CD14-positive monocyte (primary cell): Measurements from ENCODE around the gene DLGAP1. TPM values are rescaled to one million over a fixed set of nuclear protein-coding genes. Genes with fewer than 3 reads are reported as not detected.

ENCODE experiments used
- DNase-seq, 3 donors: peaks; one replicate each; pipeline ENCODE4 v3.0.0-alpha.2; 2011 to 2022
- H2AFZ ChIP-seq: 2 replicates; pipeline ENCODE4 v1.6.0; 2012; ENCODE audit warnings: mild to moderate bottlenecking, low read depth, low read length, inconsistent platforms; ENCODE audit not compliant: insufficient read depth, poor library complexity, severe bottlenecking
- H3K27ac ChIP-seq, 2 donors: 1 replicate in 1 of 2; 2 replicates in 1 of 2; pipeline ENCODE4 v1.5.1; 2012 to 2013; ENCODE audit warnings: low read length in 2 of 2, control low read depth in 1 of 2, inconsistent platforms in 1 of 2, low read depth in 1 of 2, mild to moderate bottlenecking in 1 of 2
- H3K27me3 ChIP-seq, 2 donors: one replicate each; pipeline versions ENCODE4 v1.6.0 to v1.6.1; 2011 to 2013; ENCODE audit warnings: low read length in 2 of 2; ENCODE audit not compliant: control insufficient read depth in 2 of 2, insufficient read depth in 2 of 2
- H3K36me3 ChIP-seq, 2 donors: replicated peaks in 1 of 2; 1 replicate in 1 of 2; 2 replicates in 1 of 2; pipeline versions ENCODE4 v1.5.1 to v1.6.1; 2012 to 2013; ENCODE audit warnings: low read length in 2 of 2, control low read depth in 1 of 2, inconsistent platforms in 1 of 2, mild to moderate bottlenecking in 1 of 2; ENCODE audit not compliant: insufficient read depth in 2 of 2, control insufficient read depth in 1 of 2
- H3K4me1 ChIP-seq, 2 donors: 1 replicate in 1 of 2; 2 replicates in 1 of 2; pipeline versions ENCODE4 v1.5.1 to v1.6.1; 2012 to 2013; ENCODE audit warnings: low read length in 2 of 2, control low read depth in 1 of 2, inconsistent platforms in 1 of 2, mild to moderate bottlenecking in 1 of 2, moderate library complexity in 1 of 2; ENCODE audit not compliant: insufficient read depth in 2 of 2, control insufficient read depth in 1 of 2
- H3K4me2 ChIP-seq: replicated peaks from 2 replicates; pipeline ENCODE3; 2012; ENCODE audit warnings: low read length, moderate library complexity, mild to moderate bottlenecking; ENCODE audit not compliant: poor library complexity, severe bottlenecking; ENCODE audit errors: extremely low read depth
- H3K4me3 ChIP-seq, 3 experiments: fragments of 200-600 bp in 1 of 3; sonication (generic) in 1 of 3; replicated peaks in 1 of 3; 1 replicate in 2 of 3; 2 replicates in 1 of 3; pipeline ENCODE4 v1.5.1; 2011 to 2013; ENCODE audit warnings: low read length in 3 of 3, mild to moderate bottlenecking in 3 of 3, control low read depth in 2 of 3, low read depth in 2 of 3, inconsistent platforms in 1 of 3, moderate library complexity in 1 of 3
- H3K79me2 ChIP-seq: 2 replicates; pipeline ENCODE4 v1.6.0; 2012; ENCODE audit warnings: mild to moderate bottlenecking, control low read depth, inconsistent platforms, low read length, moderate library complexity; ENCODE audit not compliant: insufficient read depth
- H3K9ac ChIP-seq: 2 replicates; pipeline ENCODE4 v1.6.0; 2017; ENCODE audit warnings: low read length, mild to moderate bottlenecking; ENCODE audit not compliant: insufficient read depth, poor library complexity, severe bottlenecking
- H3K9me3 ChIP-seq, 2 donors: replicated peaks in 1 of 2; 1 replicate in 1 of 2; 2 replicates in 1 of 2; pipeline versions ENCODE4 v1.5.1 to v1.6.1; 2012 to 2013; ENCODE audit warnings: low read length in 2 of 2, control low read depth in 1 of 2; ENCODE audit not compliant: control insufficient read depth in 1 of 2, insufficient read depth in 1 of 2
- H4K20me1 ChIP-seq: 2 replicates; pipeline ENCODE4 v1.6.0; 2012; ENCODE audit warnings: mild to moderate bottlenecking, low read length, control low read depth, moderate library complexity; ENCODE audit not compliant: insufficient read depth
- H3K27ac Mint-ChIP-seq, 7 donors: one replicate each; pipeline ENCODE4 v1.8.0; 2020; ENCODE audit warnings: mild to moderate bottlenecking in 7 of 7, mixed read lengths in 7 of 7, moderate library complexity in 6 of 7, inconsistent platforms in 2 of 7
- H3K27me3 Mint-ChIP-seq, 3 donors: one replicate each; pipeline ENCODE4 v1.8.0; 2021 to 2022; ENCODE audit warnings: low read depth in 3 of 3, mild to moderate bottlenecking in 3 of 3, mixed read lengths in 3 of 3, moderate library complexity in 3 of 3, inconsistent platforms in 1 of 3
- H3K36me3 Mint-ChIP-seq, 2 donors: one replicate each; pipeline ENCODE4 v1.8.0; 2020; ENCODE audit warnings: mixed read lengths in 2 of 2, inconsistent platforms in 1 of 2, mild to moderate bottlenecking in 1 of 2
- H3K4me1 Mint-ChIP-seq: one replicate; pipeline ENCODE4 v1.8.0; 2020; ENCODE audit warnings: mild to moderate bottlenecking, mixed read lengths
- H3K4me3 Mint-ChIP-seq, 2 donors: one replicate each; pipeline ENCODE4 v1.8.0; 2020; ENCODE audit warnings: mild to moderate bottlenecking in 2 of 2, mixed read lengths in 2 of 2, moderate library complexity in 1 of 2
- H3K9me3 Mint-ChIP-seq, 7 donors: one replicate each; pipeline ENCODE4 v1.8.0; 2020 to 2022; ENCODE audit warnings: mixed read lengths in 7 of 7, mild to moderate bottlenecking in 6 of 7, moderate library complexity in 6 of 7, inconsistent platforms in 2 of 7
- CTCF ChIP-seq: fragments of 200-600 bp; IDR thresholded peaks from one replicate; pipeline ENCODE4 v1.8.0; 2022; ENCODE audit warnings: antibody characterized with exemption, mild to moderate bottlenecking
- WGBS: methylation state at CpG from one replicate; pipeline ENCODE4 v1.1.5; 2013; ENCODE audit warnings: missing lambda C conversion rate; ENCODE audit not compliant: insufficient coverage; 5-methylcytosine and 5-hydroxymethylcytosine counted together
- intact Hi-C, 2 donors: fragments of 100-400 bp; cut with micrococcal nuclease; formaldehyde crosslinking; loops; one replicate each; pipeline versions ENCODE4 v1.15.0 to v1.15.1; 2023
- polyA plus RNA-seq, 3 donors: library from polyadenylated mRNA; depleted of rRNA in 1 of 3; unstranded in 2 of 3; stranded (reverse) in 1 of 3; fragments of 300-500 nt in 2 of 3; fragments of >200 nt in 1 of 3; fragmentation: Illumina TruSeq in 2 of 3; gene quantifications; 1 replicate in 2 of 3; 2 replicates in 1 of 3; pipeline ENCODE4 v1.2.3, GENCODE V29; 2012 to 2021

The DLGAP1 gene
- polyA plus RNA-seq, 3 donors, result 0.09 to 0.42 TPM; not detected in 1

- no peak overlapping the region for H3K9ac ChIP-seq
- peaks cover 0 to 2% (median 1%) of the 10 kb centered on the region in 3 donors for H3K27me3 Mint-ChIP-seq
- H3K4me3 ChIP-seq, result no peak overlapping the region
- no peak for DNase-seq
- no peak overlapping the region for H3K27ac ChIP-seq
- no peak overlapping the region for H3K4me3 Mint-ChIP-seq
- no peak overlapping the region for H3K27ac Mint-ChIP-seq
- no peak overlapping the region for H3K4me2 ChIP-seq
- peaks cover 0 to 17% (median 0%) of the 10 kb centered on the region in 7 donors for H3K9me3 Mint-ChIP-seq
- peaks cover 7 to 8% of the 10 kb centered on the region in 2 donors for H3K4me1 ChIP-seq
- no peak overlapping the region for H2AFZ ChIP-seq
- intact Hi-C loops, result no loop called here
- H3K4me1 Mint-ChIP-seq, result peaks cover 12% of the 10 kb centered on the region
- H3K27me3 ChIP-seq, result no peaks in the 10 kb centered on the region
- no peaks in the 10 kb centered on the region for H3K36me3 ChIP-seq
- WGBS, result no CpG with 5 or more reads among the region's 5 CpGs
- TF ChIP-seq CTCF, result no peak
- H4K20me1 ChIP-seq, result no peaks in the 10 kb centered on the region
- H3K36me3 Mint-ChIP-seq, result no peaks in the 10 kb centered on the region
- peaks cover 0 to 7% of the 10 kb centered on the region in 2 donors for H3K9me3 ChIP-seq
- no peaks in the 10 kb centered on the region for H3K79me2 ChIP-seq
These were observed 924.3 kb downstream of the DLGAP1 start for GRCh38 chr18:3530807-3531206.

- no peak for TF ChIP-seq CTCF
- Histone ChIP-seq H4K20me1 (no peaks in the 10 kb centered on the region), H3K4me3 (no peak overlapping the region), H2AFZ (no peak overlapping the region), H3K79me2 (no peaks in the 10 kb centered on the region), H3K4me1 (peaks cover 8 to 11% of the 10 kb centered on the region in 2 donors), H3K9ac (no peak overlapping the region), H3K27me3 (no peaks in the 10 kb centered on the region), H3K36me3 (no peaks in the 10 kb centered on the region), H3K9me3 (peaks cover 0 to 8% of the 10 kb centered on the region in 2 donors), H3K27ac (no peak overlapping the region), H3K4me2 (no peak overlapping the region)
- H3K27ac Mint-ChIP-seq, result no peak overlapping the region
- intact Hi-C loops, result no loop called here
- 75% methylated on average over 2 of the region's 3 CpGs for WGBS
- peaks cover 0 to 1% (median 0%) of the 10 kb centered on the region in 3 donors for H3K27me3 Mint-ChIP-seq
- H3K4me1 Mint-ChIP-seq, result peaks cover 16% of the 10 kb centered on the region
- peaks cover 0 to 9% (median 1%) of the 10 kb centered on the region in 7 donors for H3K9me3 Mint-ChIP-seq
- H3K36me3 Mint-ChIP-seq, result no peaks in the 10 kb centered on the region
- no peak overlapping the region for H3K4me3 Mint-ChIP-seq
- no peak for DNase-seq
These were observed 925.5 kb downstream of the DLGAP1 start for GRCh38 chr18:3529601-3530000.
